NK-92 (cell line): ENCODE results near the gene SLC1A4.
"Not testable (repeated sequence)": the region's sequence is repeated elsewhere in the genome, so short reads cannot be mapped to it uniquely, and the experiment has no call there.

Experiments
- DNase-seq: peaks from one replicate; lab custom pipeline; 2025; ENCODE audit not compliant: unreplicated experiment; lab: John Stamatoyannopoulos, UW

SLC1A4 gene

DNA sequence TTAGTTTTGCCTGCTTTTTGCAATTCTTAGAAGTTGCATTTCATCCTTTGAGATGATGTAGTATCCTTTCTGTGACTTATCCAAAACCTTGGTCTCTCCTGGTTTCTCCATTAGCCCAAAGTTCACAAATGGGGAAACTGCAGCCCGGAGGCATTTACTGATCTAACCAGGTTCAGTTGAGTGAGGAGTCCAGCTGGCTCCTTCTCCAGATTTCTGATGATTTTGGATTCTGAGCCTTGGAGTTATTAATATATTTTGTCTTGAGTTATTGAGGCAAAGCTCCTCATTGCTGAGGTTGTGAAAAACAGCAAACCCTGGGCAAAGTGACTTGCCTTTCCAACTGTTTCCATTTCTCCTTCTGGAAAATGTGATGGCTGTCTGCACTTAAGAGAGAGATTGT is 1.7 kb downstream of the SLC1A4 start:
- no peak for DNase-seq

GRCh38 chr2:64992218-64992617 is 3.0 kb downstream of the SLC1A4 start:
- DNase-seq = no peak

GRCh38 chr2:64992990-64993389 is 3.8 kb downstream of the SLC1A4 start:
- no peak for DNase-seq

DNA sequence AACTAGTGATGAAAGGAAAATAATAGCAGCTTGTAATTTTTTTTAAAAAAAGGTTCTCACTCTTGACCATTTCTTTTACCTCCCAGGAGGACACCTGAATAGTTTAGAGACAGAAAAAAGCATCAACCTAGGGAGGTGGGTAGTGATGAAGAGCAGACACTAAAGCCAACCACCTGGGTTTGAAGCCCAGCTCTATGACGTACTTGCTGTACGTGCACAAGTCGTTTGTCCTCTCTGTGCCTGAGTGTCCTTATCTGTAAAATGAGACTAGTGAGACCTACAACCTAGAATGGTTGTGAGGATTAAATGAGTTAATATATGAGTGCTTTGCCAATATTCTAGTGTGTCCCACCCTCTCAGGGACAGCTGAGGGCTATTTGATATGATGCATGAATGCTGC is 5.8 kb downstream of the SLC1A4 start:
- DNase-seq = no peak

DNA sequence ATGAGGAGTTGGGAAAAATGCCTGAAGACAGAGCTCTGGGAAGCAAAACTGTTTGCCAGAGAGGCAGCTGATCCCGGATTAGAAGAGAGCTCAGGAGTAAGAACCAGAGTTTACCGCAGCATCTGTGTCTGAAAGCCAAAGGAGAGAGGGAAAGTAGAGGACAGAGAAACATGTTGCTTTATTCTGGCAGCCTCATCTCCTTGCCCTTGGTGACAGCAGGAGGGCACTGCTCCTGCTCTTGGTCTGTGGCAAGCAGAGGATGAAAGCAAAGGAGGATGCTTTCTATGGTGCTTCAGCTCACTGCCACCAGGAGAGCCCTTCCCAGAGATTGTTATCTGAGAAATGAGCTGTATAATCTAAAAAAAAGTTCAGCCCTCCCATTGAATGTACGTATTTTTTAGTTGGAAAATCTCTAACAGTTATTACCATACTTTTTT is 7.7 kb downstream of the SLC1A4 start:
- no peak for DNase-seq

DNA sequence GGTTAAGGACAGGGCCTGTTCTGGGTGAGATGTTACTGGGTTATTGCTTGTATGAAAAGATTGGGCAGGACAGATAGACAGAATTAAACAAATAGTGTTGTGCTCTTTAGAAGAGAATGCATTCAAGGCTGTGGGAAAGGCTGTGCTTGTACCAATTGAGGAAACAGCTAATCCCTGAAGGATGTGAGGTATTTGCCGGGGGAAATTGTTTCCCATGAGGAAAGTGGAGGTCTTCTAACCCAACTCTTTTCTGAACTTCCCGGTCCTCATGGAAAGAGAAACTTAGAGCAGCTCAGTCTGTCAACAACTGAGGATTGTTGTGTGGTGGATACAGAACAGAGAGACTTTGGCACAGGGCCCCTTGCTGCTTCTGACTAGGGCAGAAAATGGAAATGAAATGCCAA is 9.5 kb downstream of the SLC1A4 start:
- DNase-seq = no peak

DNA sequence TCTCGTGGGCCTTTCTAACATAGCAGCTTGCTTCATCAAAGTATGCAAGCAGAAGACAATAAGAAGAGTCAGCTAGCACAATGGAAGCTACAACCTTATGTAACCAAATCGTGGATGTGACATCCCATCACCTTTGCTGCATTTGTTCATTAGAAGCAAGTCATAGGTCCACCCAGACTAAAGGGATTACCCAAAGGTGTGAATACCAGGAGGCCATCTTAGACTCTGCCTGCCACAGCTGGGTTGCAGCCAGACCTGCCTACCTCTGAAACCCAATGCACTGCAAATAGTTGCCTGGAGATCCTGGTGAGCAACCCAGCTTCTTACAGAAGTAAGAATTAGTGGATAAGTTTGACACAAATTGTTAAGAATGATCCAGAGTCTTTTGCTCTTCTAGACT is 10.6 kb downstream of the SLC1A4 start:
- DNase-seq = no peak

DNA sequence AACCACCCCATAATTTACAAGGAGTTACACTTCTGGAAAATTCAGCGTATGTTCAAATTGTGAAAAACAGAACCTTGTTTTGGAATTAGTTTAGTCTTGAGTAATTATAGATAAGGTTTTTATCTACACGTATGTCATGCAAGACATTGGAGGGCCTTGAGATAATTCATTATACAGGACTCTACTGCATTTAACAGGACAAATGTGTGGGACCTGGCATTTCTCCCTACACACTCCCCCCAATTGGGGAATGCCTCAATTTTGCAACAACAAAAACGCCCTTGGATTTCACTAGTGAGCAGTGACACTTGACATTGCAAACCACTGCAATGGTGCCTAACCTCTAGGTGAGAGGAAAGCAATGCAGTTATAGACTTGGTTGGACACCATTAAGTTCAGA is 11.4 kb downstream of the SLC1A4 start:
- no peak for DNase-seq

- no peak for DNase-seq
Observed at GRCh38 chr2:65003037-65003436, 13.8 kb downstream of the SLC1A4 start.

GRCh38 chr2:65004232-65004631 is 15.0 kb downstream of the SLC1A4 start:
- DNase-seq = not testable (repeated sequence)

GRCh38 chr2:65013776-65014175 is 24.6 kb downstream of the SLC1A4 start:
- DNase-seq = no peak

DNA sequence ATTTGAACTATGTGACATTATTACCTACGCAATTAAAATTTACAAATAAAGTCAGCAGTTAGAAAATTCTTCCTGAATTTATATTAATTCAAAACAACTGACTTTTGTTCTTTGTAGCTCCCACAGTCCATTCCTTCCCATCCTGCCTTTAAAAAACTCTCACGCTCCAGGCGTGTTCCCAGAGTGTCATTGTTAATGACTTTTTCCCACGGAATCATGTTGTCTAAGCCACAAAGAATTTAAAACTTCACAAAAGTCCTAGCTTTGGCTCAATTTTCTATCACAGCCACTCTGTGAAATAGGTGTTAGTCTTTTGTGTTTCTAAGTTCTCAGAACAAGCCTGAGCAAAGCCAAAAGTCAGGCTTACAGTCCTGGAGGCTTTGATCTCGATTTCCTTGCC is 26.5 kb downstream of the SLC1A4 start:
- DNase-seq = no peak

DNA sequence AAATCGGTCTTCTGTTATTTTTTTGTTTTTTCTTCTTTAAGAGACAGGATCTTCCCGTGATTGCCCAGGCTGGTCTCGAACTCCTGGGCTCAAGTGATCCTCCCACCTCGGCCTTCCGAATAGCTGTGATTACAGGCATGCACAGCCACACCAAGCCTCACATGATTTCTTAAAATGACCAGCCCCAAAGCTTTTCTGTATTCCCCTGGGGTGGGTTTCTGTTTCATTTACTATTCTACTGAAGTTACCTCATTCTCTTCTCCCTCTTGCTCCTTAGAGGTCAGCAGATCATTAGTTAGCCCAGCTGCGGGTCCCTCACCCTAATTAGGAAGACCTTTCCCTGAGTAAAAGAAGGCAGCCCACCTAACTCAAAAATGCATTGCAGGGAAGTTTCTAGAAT is 27.6 kb downstream of the SLC1A4 start:
- DNase-seq = no peak

GRCh38 chr2:65017335-65017734 is 28.1 kb downstream of the SLC1A4 start:
- DNase-seq = no peak

DNA sequence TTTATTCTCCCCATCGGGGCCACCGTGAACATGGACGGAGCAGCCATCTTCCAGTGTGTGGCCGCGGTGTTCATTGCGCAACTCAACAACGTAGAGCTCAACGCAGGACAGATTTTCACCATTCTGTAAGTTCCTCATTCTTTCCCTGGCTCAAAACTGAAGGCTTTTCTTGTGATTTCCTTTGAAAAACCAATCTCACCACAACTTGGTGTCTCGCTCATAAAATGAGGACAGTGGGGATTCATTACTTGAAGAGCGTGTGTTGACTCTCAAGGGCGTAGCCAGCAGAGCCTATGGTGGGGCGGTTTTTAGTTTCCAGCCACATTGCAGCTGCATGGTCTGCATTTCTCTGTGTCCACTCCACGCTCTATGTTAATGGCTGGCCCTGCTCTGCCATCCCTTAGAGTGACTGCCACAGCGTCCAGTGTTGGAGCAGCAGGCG is 29.0 kb downstream of the SLC1A4 start:
- DNase-seq = no peak

DNA sequence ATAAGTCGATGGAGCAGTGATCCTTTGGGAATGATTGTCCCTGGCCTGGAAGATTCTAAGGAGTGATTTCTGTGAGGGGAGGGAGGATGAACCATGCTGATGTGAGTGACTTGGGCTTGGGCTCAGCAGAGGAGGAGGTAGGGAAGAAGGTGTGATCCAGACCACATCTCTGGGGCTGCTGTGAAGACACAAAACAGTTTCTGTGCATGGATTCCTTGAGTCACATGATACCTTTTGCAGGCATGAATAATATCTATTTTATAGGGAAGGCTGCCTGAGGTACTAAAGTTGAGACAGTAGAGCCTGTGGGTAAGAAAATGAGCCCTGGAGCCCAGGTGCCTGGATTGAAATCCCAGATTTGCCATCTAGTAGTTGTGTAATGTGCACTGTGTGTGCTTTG is 29.8 kb downstream of the SLC1A4 start:
- DNase-seq = no peak

DNA sequence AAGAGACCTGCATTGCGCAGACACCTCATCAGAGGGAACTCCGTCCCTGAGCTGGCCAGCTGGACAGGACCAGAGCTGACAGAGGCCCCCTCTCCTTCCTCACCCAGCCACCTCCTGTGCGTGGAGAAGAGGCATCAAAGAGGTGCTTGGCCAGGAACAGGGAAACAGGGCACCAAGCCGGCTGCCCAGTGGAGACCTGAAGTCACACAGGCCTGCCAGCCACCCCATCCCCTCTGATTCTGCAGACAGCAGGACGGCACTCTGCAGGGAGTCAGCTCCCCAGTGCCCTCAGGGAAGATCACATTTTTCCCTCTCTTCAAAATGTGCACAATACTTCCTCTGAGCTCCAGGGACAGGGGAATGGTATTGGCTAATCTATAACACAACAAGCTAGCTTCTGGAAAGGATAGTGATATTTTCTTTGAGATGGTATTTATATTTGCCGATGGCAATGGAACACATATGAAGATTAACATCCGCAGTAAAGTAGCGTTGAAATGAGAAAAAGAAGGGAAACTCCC is 30.5 kb downstream of the SLC1A4 start:
- no peak for DNase-seq

GRCh38 chr2:65020251-65020650 is 31.1 kb downstream of the SLC1A4 start:
- not testable (repeated sequence) for DNase-seq

GRCh38 chr2:65020943-65021528 is 31.8 kb downstream of the SLC1A4 start:
- no peak for DNase-seq

- no peak for DNase-seq
Observed at GRCh38 chr2:65021709-65022108, 32.5 kb downstream of the SLC1A4 start.

GRCh38 chr2:65022189-65022588 is 33.0 kb downstream of the SLC1A4 start:
- no peak for DNase-seq

DNA sequence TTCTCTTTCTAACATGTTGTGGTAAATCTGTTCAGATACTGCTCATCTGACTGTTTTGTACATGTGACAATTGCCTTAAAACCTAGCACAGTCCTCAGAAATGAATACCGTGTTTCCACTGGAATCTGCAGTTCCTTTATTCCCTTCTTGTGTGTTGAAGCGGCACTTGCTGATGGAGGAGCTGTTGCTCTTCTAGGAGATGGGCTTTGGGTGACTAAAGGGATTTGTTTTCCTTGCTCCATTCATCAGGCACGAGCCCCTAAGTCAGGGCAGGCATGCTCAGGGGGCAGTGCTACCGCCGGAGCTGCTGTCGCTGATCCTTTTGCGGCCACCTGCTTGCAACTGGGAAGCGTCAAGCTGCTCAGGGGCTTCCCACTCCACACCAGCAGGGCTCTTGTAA is 34.5 kb downstream of the SLC1A4 start:
- DNase-seq = no peak

GRCh38 chr2:65024149-65024829 is 35.1 kb downstream of the SLC1A4 start:
- no peak for DNase-seq
